NCI-H2107 treated with DMSO at 0.1 percent for 48 hours (cell line): Measurements from ENCODE around the gene VAV2.

Experiments used
- DNase-seq: peaks from one replicate; lab custom pipeline; 2025; ENCODE audit not compliant: unreplicated experiment; lab: John Stamatoyannopoulos, UW

VAV2 gene

DNA sequence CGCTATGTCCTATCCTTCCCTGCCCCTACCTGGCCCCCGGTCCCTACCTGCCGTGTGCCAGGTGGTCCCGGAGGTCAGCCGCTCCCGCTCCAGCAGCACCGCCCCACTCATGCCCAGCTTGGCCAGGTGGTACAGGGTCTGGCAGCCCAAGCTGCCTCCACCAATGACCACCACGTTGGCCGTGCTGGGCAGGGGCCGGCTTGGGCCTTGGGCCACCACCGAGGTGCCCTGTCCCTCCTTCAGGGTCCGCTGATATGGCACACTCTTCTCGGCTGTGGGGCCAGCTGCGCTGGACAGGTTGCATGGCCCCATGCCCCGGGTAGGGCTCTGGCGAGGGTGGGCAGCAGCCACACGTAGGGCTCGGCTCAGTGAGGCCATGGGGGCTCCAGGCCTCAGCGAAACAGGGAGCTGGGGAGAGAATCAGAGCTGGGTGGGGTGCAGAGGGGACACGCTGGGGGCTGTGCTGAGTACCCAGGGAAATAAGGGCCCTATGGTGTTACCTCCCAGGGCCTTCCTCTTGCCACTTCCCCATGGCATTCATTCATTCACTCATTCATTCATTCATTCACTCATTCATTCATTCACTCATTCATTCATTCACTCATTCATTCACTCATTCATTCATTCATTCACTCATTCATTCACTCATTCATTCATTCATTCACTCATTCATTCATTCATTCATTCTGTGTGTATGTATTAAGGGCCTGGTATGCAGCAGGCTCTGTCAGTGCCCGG lies 258.2 kb downstream of the VAV2 start:
- DNase-seq, result no peak

DNA sequence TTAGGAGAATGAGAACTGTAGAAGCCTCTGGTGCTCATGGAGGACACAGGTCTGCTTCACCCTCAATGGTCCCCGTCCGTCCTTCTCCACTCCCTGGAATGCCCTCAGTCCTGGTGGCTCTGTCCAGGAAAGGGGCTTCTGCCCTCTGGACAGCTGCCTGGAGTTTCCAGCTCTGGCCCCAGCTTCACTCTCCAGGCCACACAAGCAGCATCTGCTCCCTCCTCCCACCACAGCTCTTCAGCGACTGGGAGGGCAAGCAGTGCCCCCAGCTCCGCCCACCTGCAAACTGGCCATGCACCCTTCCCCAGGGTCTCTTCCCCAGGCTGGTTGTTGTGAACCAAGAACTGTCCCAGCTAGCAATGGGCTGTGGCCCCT lies 258.7 kb downstream of the VAV2 start:
- no peak for DNase-seq

DNA sequence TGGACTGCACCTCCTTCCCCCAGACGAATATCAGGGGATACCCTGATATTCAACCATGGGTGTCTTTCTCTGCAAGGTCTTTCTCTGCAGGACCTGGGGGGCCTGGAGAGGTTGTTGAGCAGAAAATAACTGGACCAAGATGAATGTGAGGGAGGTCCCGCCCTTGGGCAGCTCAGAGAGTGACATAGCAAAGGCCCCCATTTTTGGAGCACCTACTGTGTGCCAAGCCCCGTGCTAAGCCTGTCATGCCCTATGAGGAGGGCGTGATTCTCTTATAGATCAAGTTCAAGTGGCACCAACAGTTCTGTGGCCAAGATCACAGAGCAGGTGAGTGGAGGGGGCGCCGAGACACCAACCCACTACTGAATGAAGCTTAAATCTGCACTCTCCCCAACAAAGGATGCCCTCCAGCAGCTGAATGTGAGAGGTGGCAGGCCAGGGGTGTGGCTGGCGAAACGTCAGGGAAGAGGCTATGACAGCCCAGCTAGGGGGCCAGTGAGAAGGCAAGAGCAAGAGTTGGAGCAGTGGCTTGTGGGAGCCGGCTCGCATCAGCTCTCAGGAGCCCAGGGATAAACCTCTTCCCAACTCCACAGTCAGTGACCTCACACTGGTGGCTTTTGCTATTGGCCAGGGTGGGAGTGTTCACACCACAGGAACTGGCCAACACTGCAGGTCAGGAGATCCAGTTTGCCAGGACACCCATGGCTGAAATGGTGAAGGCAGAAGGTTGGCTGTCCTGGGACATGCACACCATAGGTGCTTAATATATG lies 259.3 kb downstream of the VAV2 start:
- DNase-seq, result no peak

DNA sequence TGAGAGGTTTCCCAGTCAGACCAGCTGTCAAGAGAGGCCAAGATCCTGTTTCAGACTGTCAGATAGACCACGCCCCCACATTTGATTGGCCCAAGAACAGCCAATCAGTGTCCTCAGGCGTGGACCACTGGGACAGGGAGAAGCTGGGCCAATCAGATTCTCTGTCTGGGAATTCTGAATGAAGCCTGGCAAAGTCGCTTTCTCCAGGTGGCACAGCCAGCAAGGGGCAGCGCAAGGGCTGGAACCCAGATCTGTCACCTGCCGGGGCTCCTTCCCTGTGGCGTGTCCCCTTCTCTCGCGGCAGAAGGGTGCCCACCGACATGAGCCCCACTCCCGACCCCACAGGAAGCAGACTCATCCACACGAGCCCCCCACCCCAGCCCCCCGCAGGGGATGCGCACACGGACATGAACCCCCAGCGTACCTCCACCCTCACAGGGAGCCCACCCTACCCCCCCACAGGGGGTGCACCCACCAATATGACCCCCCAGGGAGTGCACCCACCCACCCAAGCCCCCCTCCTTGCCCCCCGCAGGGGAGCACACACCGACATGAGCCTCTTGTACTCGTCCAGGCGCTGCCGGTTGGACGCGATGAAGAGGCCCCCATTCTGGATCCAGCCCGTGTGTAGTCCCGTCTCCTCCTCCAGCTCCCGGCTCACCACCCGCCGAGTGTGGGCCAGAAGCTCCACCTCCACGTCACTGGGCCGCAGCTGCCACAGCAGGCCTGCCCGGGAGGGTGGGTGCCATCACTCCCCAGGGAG lies 260.1 kb downstream of the VAV2 start:
- DNase-seq, result peak; percentile 86

DNA sequence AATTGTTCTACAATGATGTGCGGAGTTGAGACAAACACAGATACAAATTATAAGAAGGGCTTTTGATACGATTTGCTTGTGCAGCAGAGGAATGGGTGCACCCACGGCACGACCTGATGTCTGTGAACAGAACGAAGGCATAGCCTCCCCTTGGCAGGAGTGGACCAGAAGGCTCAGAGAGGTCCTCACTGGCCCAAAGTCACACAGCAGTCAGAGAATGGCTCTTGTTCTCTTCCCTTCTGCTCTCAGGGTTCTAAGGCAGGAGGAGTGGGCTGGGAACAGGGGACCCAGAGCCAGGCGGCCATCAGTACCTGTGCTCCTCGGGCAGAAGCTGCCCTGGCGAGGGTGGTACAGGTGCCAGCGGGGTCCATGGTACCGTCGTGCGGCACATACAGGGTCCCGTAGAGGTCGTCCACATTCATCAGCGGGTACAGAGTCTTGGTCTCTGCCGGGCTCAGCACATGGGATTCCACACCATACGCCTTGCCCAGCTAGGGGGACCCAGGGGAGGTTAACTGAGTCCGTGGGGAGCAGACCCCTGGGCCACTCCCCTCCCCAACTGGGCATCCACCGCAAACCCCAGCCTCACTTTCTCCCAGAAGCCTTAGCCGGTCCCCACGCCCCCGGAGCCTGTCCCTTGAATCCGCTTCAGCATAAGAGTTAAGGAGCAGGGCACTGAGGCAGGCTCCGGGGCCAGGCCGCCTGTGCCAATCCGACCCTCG lies 261.0 kb downstream of the VAV2 start:
- DNase-seq, result no peak

DNA sequence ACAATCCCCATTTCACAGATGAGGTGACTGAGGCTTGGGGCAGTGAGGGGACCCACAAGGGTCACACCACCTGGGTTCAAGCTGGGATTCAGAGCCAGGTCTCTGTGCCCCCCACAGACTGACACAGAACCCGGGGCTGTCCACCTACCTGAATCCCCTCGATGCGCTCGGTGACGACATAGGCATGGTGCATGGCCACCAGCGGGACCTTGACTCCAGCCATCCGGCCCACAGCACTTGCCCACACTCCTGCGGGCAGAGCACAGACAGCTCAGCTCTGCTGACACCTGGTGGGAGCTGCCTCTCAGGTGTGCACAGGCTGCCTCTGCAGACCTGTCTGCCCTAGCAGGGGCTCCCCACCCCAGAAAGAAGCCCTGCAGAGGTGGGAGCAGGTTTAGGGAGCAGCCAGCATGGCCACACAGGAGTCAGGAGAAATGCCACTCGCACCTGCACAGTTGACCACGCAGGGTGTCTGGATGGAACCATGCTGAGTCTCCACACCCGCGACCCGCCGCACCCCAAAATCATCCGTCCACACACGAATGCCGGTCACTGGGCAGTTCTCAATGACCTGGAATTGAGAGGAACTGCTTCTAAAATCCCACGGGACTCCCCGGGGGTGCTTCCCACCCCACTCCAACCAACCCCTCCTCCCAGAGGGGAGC lies 262.4 kb downstream of the VAV2 start:
- no peak for DNase-seq

DNA sequence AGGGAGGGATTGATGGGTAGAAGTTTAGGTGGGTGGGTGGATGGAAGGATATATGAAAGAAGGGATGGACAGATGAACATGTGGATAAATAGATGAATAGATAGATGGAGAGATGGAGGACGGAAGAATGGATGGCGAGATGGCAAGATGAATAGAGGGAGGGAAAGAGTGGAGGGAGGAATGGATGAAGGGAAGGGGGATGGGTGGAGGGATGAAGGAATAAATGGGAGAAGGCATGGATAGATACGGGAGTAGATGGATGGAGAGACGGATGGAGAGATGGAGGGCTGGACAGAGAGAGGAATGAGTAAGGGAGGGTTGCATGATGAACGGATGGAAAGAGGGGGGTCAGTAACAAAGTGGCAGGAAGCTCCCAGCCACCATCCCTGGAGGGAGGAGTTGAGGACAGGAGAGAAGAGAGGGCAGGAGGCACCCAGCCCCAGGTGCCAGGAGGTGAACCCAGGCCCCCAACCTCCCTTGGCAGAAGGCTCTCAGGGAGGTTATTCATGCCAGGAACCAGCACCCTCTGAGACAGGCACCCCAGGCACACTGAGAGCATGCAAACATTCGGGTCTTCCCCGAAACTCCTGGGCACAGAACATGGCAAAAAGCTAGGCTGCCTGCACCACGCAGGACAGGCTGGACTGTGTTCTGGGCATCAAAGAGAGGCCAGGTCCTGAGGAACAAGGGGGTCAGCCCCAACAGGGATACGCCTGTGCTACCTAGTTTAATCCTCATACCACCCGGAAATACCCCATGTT lies 263.1 kb downstream of the VAV2 start:
- DNase-seq, result no peak

DNA sequence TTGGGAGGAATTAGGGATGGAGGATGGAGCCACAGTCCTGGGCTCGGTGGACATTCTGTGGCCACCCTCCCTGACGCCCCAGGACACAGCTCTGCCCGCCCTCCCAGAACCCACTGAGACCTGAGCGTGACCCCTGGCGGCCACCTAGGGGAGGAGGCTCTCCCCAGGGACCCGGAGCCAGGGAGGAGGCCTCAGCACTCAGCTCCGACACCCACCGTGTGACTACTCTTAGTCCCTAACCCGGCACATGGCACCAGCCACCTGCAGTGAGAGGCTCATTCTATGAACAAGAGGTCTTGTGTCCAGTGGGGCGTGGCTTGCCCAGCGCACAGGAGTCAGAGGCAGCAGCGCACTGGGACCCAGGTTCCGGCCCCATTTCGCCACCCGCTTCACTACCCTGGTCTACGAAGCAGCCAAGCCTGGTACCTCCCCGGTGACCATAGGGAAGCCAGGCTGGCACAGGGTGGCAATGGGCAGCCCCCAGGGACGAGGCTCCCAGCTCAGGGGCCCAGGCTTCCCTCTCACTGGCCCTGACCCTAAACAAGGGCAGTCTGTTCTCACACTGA lies 264.2 kb downstream of the VAV2 start:
- no peak for DNase-seq

DNA sequence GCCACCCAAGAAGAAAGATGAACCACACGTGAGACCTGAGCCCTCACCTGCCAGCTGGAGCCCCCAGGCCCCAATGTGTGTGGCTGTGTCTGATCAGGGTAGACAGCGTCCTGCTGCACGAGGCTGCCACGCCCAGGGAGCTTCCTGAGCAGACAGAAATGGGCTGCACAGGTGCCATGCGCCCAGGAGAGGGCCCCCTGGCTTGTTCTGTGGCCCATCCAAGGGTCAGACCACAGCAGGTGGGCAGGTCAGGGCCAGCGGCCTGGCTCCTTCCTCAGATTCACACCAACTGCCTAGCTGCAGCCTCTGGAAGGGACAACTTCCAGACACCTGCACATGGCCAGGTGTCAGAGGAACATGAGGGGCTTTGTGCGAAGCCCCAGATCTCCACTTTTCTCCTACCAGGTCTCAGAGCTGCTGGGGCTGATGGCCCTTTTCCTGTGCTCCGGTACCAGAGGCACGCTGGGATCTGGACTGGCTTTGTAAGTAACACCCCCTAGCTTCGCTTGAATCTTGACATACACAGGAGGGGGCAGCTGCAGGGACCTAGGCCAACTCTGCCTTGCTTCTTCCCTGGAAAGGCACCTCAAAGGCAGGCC lies 264.7 kb downstream of the VAV2 start:
- no peak for DNase-seq

DNA sequence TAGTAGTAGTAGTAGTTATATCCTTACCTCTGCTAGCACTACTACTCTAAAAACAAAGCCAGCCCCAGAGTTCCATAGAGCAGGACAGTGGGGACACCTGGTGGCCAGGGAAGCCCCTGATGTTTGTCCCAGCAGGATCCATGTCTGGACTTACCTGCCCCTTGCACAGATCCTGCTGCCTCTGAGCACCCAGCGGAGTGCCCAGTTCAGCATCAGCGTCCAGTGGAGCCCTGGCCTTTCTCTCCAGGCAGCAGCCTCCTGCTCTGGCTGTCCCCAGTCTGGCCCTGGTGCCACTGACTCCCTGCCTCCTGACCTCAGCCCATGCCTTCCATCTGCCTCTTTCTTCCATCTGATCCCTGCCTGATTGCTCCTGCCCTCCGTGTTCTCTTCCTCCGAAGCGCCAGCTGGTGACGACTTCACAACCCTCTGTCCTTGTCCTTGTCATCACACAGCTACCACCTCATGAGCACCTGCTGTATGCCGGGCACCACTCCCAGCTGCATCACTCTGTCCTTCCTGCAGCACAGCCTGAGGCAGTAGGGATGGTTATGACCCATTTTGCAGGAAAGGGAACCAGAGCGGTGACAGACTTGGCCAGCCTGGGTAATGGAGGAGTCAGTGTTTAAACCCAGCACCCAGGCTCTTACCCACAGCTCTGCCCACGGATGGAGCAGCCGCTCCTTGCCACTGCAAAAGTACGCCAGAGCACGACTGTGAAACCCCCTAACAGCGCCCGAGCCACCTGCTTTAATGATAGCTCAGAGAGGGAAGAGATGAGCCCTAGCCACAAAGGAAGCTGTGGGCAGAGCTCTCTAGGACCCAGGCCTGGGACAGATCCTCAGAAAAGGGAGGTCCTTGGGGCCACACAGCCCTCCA lies 265.5 kb downstream of the VAV2 start:
- peak; percentile 72 for DNase-seq

DNA sequence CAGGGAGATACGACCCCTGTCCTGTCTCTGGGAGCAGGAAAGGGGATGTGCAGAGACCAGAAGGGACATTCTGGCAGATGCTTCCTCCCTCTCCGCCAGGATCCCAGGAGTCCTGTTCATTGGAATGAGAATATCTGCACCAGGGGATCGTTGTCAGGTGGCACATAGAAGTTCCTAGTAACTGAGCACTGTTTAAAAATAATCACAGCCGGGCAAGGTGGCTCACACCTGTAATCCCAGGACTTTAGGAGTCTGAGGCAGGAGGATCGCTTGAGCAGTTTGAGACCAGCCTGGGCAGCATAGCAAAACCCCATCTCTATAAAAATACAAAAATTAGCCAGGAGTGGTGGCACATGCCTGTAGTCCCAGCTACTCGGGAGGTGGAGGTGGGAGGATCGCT lies 266.2 kb downstream of the VAV2 start:
- DNase-seq, result no peak

DNA sequence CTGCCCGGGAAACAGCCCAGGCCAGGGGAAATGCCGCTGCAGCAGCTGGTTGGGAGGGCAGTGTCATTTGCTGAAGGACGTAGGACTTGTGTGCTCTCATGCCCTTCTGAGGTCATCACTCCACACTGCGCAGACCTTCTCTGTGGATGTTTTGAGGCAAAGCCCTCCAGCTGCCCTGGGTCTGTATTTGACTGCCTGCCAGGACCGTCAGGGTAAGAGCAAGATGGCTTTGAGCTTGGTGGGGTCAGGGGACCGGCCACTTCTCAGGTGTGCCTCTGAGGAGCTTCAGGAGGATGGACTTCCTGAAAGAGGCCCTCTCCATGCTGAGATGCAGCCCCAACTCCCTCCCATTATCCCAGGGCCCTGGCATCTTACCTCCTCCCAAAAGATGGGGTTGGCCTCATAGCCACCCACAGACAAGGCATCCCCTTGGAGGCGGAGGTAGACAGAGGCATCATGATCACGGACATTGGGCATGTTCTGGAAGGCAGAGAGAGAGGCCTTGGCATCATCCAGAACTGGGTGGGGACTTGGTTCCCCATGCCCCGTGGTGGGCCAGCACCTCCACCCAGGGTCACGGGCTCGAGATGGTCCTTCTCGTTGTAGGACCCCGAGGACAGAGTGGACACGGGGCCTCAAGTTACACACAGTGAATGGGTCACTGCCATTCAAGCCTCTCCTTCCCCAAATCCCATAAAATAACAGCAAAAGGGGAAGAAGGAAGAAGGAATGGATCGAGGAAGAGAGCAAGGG lies 273.4 kb downstream of the VAV2 start:
- DNase-seq, result no peak

DNA sequence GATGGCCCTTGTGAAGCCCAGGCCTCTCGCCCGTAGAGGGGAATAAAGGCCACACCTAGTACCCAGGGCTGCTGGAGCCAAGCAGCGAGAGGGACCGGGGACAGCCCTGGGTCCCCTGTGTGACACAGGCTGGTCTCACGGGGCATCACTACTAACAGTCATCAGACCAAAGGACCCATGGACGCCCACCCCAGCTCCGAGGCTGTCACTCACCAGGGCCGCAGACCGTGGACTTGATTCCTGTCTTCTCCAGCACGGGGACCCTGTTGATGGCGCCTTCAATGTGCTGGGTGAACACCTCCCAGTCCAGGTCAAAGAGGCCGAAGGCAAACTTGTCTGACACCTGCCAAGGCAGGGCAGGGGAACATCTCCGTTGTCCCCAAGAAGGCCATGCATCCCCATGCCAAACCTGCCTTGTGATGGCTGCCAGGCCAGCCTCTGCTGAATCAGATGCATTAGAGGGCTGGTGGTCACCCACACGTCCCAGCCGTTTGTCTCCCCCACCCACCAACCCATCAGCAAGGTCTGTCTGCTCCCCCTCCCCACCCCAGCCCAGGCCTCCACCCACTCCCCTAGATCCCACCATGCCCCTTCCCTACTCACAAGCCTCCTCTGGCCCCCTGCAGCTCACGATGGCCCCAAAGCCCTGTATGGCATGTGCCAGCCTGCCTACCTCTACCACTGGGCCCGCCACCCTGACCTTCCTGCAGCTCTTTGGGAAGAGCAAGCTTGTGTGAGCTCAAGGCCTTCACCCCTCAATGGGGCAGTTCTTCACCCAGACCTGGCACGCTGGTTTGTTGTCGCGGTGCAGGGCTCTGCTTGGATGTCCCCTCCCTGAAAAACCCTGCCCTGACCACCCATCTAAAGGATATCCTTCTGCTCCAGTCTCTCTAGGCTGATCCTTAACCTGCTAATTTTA lies 274.8 kb downstream of the VAV2 start:
- no peak for DNase-seq

DNA sequence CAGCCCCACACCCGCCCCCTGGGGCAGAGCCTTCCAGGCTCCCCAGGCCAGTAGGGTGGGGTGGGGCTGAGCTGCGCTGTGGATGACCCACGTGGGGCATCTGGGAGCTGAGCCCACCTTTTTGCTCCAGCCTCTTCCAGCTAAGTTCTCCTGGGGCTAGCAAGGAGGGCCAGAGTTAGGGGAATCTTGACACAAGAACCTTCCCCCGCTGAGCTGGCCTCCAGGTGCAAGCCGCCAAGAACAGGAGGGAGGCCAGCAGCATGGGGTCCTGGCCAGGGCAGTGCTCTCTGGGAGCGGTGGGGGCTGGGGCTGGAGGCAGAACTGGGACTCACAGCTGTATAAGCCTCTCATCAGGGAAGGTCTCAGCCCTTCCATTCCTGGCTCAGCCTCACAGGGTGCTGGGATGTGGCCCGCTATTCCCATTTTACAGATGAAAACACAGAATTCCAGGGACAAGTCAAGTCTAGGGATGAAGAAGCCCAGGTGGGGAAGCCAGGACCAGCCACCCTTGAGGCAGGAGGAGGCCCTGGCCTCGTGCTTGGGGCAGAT lies 275.5 kb downstream of the VAV2 start:
- no peak for DNase-seq

DNA sequence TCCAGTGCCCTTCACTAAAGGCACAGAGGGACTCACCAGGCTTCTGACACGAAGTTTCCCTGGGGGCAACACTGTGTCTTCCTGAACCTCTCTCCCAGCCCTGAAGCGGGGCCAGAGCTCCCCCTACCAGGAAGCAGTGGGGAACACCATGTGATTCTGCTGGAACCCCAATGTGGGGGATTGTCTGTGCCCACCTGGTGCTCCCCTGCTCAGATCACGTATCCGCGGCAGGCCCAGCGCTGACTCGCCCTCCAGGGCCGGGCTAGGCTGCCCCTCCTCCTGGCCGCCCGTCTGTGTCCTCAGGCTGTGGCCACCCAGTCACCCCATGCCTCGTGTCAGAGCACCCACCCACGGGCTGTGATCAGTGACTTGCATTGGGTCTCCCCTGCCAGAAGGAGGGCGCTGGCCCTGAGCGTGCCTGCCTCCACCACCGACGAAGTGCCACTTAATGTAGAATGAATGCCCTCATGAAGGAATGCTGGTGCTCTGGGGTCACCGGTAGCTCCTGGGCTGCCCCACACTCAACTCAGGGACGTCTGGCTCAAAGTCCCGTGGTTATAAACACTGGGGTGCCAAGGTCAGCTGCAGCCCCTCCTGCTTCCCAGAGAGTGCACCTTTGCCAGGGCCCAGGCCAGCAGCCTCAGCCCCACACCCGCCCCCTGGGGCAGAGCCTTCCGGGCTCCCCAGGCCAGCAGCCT lies 276.1 kb downstream of the VAV2 start:
- DNase-seq, result no peak
